Neural progenitor cell (in vitro differentiated cells): ENCODE data around the gene ZNF311. TPM values are rescaled to one million over a fixed set of nuclear protein-coding genes. Genes with fewer than 3 reads are reported as not detected.

Source experiments
- DNase-seq: peaks from one replicate; pipeline ENCODE4 v3.0.0-alpha.2; 2016; ENCODE audit warnings: low spot score
- H2AFZ ChIP-seq: fragments of 200-600 bp; sonication (generic); replicated peaks from 2 replicates; pipeline ENCODE4 v1.6.1; 2016; ENCODE audit warnings: antibody characterized with exemption
- H3F3A ChIP-seq: fragments of 200-600 bp; sonication (generic); 2 replicates; pipeline ENCODE4 v1.6.1; 2016; ENCODE audit warnings: antibody characterized with exemption, low read depth
- H3K27ac ChIP-seq: fragments of 200-600 bp; sonication (generic); 2 replicates; pipeline ENCODE4 v1.5.1; 2016; ENCODE audit warnings: mild to moderate bottlenecking
- H3K27me3 ChIP-seq: fragments of 200-600 bp; sonication (generic); 2 replicates; pipeline ENCODE4 v1.6.1; 2016; ENCODE audit warnings: mild to moderate bottlenecking, moderate library complexity
- H3K36me3 ChIP-seq: fragments of 200-600 bp; sonication (generic); 2 replicates; pipeline ENCODE4 v1.5.1; 2016
- H3K4me1 ChIP-seq: fragments of 200-600 bp; sonication (generic); 2 replicates; pipeline ENCODE4 v1.6.1; 2016; ENCODE audit warnings: mixed run types
- H3K4me2 ChIP-seq: fragments of 200-600 bp; sonication (generic); 2 replicates; pipeline ENCODE4 v1.6.1; 2016
- H3K4me3 ChIP-seq: fragments of 200-600 bp; sonication (generic); 2 replicates; pipeline ENCODE4 v1.5.1; 2016
- H3K79me2 ChIP-seq: fragments of 200-600 bp; sonication (generic); 2 replicates; pipeline ENCODE4 v1.6.1; 2016; ENCODE audit warnings: low read depth
- H3K9ac ChIP-seq: fragments of 200-600 bp; sonication (generic); 2 replicates; pipeline ENCODE4 v1.6.1; 2016
- H3K9me3 ChIP-seq: fragments of 200-600 bp; sonication (generic); 2 replicates; pipeline ENCODE4 v1.5.1; 2016; ENCODE audit warnings: low read depth
- H4K20me1 ChIP-seq: fragments of 200-600 bp; sonication (generic); 2 replicates; pipeline ENCODE4 v1.6.1; 2016; ENCODE audit warnings: low read depth
- H3K27ac Mint-ChIP-seq: 3 replicates; pipeline ENCODE4 v1.8.0; 2021; ENCODE audit warnings: mixed read lengths
- H3K27me3 Mint-ChIP-seq: 2 replicates; pipeline ENCODE4 v1.8.0; 2022; ENCODE audit warnings: low read depth, mild to moderate bottlenecking, inconsistent platforms, moderate library complexity, mixed read lengths; ENCODE audit not compliant: insufficient read depth
- H3K36me3 Mint-ChIP-seq: 3 replicates; pipeline ENCODE4 v1.8.0; 2021; ENCODE audit warnings: mixed read lengths
- H3K4me1 Mint-ChIP-seq: 3 replicates; pipeline ENCODE4 v1.8.0; 2021; ENCODE audit warnings: mixed read lengths
- H3K4me3 Mint-ChIP-seq: 3 replicates; pipeline ENCODE4 v1.8.0; 2021; ENCODE audit warnings: mild to moderate bottlenecking, moderate library complexity, mixed read lengths
- H3K9me3 Mint-ChIP-seq: 3 replicates; pipeline ENCODE4 v1.8.0; 2020; ENCODE audit warnings: mixed read lengths
- EZH2 ChIP-seq: fragments of 200-600 bp; sonication (generic); IDR thresholded peaks from 2 replicates; pipeline ENCODE4 v1.6.1; 2017; ENCODE audit warnings: antibody characterized with exemption, mild to moderate bottlenecking, moderate library complexity
- EZH2phosphoT487 ChIP-seq: fragments of 200-600 bp; sonication (generic); IDR thresholded peaks from 2 replicates; pipeline ENCODE4 v1.6.1; 2017; ENCODE audit warnings: antibody characterized with exemption
- total RNA-seq: library from RNA; depleted of rRNA; stranded (reverse); fragments of >200 nt; gene quantifications from 2 replicates; pipeline ENCODE4 v1.2.3, GENCODE V29; 2015; ENCODE audit warnings: low replicate concordance
- TF ChIP-seq, protein P1 (sequence below): fragments of 200-600 bp; sonication (generic); IDR thresholded peaks from 2 replicates; pipeline ENCODE4 v1.5.1; 2017; ENCODE audit warnings: antibody characterized with exemption, mild to moderate bottlenecking

ZNF311 gene
- total RNA-seq, 1 donor from 2014 or later, result 1.9 TPM

DNA sequence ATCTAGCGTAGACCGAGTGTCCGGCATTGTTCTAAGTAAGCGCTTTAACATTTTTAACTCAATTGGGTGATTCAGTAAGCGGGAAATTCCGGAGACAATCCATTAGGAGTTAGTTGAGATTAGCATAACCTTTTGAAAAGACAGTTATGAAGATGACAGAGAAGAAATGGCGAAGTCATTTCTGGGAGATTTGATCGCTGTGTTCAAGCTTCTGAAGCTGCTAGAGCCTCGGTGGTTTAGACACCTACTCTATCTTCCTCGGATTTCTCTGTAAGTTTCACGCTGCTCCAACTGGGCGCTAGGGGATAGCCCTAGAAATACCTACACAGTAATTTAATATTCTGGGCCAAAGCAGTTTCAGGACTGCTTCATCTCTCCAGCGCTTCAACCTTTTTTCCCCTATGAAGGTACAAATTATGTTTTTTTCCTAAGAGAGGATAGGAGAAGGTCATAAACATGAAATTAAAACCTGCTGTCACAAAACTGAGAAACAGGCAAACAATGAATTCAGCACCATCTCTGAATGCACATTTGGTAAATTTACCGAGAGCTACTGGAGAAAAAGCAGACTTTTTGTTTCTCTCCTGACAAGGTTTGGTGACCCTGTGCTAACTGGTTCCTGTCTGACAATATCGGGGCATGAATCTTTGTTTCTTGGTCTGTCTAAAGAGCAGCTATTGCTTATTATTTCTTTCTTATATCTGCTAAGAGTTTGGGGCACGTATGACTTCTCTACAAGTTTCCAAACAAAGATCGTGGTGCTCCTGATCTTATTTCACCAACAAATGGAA, 22.4 kb downstream of the ZNF311 start:
- Histone ChIP-seq H3K9ac (no peak overlapping the region), H3K79me2 (no peaks in the 10 kb centered on the region), H3K9me3 (no peaks in the 10 kb centered on the region), H3F3A (peaks cover 48% of the 10 kb centered on the region), H3K36me3 (no peaks in the 10 kb centered on the region), H3K4me3 (peak overlapping the region; percentile 97), H3K27ac (no peak overlapping the region), H3K4me1 (peaks cover 13% of the 10 kb centered on the region), H2AFZ (peak overlapping the region; percentile 95), H3K4me2 (peak overlapping the region; percentile 77), H3K27me3 (peaks cover 32% of the 10 kb centered on the region), H4K20me1 (no peaks in the 10 kb centered on the region)
- H3K4me3 Mint-ChIP-seq, result peak overlapping the region; percentile 94
- H3K27me3 Mint-ChIP-seq, result peaks cover 30% of the 10 kb centered on the region
- H3K4me1 Mint-ChIP-seq, result peaks cover 54% of the 10 kb centered on the region
- DNase-seq, result peak; percentile 55
- TF ChIP-seq, protein P1, sequence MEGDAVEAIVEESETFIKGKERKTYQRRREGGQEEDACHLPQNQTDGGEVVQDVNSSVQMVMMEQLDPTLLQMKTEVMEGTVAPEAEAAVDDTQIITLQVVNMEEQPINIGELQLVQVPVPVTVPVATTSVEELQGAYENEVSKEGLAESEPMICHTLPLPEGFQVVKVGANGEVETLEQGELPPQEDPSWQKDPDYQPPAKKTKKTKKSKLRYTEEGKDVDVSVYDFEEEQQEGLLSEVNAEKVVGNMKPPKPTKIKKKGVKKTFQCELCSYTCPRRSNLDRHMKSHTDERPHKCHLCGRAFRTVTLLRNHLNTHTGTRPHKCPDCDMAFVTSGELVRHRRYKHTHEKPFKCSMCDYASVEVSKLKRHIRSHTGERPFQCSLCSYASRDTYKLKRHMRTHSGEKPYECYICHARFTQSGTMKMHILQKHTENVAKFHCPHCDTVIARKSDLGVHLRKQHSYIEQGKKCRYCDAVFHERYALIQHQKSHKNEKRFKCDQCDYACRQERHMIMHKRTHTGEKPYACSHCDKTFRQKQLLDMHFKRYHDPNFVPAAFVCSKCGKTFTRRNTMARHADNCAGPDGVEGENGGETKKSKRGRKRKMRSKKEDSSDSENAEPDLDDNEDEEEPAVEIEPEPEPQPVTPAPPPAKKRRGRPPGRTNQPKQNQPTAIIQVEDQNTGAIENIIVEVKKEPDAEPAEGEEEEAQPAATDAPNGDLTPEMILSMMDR, result peak; percentile 4
- TF ChIP-seq EZH2phosphoT487, result no peak
- no peak for TF ChIP-seq EZH2
- peaks cover 9% of the 10 kb centered on the region for H3K9me3 Mint-ChIP-seq
- peak overlapping the region; percentile 94 for H3K27ac Mint-ChIP-seq
- peaks cover 8% of the 10 kb centered on the region for H3K36me3 Mint-ChIP-seq

DNA sequence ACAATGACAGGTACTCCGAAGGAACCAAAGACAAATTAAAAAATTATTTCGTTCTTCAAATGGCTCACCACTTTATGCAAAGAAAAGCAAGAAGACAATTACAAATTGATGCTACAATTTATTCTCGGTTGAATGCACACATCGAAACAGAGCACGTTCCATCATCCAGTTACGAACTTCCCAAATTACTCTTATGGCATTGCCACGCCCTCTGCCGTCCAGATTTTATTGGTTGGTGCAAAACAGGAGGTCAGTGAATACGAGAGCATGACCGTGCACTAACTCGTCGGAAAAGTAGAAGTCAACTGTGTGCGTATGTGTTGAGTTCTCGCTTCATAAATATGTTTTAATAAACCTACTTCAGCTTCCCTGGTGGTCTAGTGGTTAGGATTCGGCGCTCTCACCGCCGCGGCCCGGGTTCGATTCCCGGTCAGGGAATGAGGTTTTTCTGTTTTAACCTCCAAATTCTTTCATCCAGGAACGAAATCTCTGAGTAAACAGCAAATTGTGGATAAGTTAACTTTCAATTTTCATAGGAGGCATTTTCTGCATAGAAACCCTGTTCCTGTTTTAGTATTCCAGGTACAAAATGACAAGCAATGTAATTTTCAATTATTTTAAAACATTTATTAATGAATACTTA, 23.2 kb downstream of the ZNF311 start:
- no peak overlapping the region for H3K27ac ChIP-seq
- Mint-ChIP-seq H3K27me3 (peaks cover 30% of the 10 kb centered on the region), H3K4me1 (peaks cover 54% of the 10 kb centered on the region), H3K36me3 (peaks cover 8% of the 10 kb centered on the region), H3K27ac (peak overlapping the region; percentile 99), H3K4me3 (peak overlapping the region; percentile 94), H3K9me3 (peaks cover 9% of the 10 kb centered on the region)
- H3K79me2 ChIP-seq, result no peaks in the 10 kb centered on the region
- H3K9ac ChIP-seq, result no peak overlapping the region
- peaks cover 35% of the 10 kb centered on the region for H3K27me3 ChIP-seq
- H3K36me3 ChIP-seq, result no peaks in the 10 kb centered on the region
- peaks cover 13% of the 10 kb centered on the region for H3K4me1 ChIP-seq
- H3F3A ChIP-seq, result peaks cover 42% of the 10 kb centered on the region
- no peaks in the 10 kb centered on the region for H4K20me1 ChIP-seq
- peak overlapping the region; percentile 97 for H3K4me3 ChIP-seq
- DNase-seq, result peak; percentile 78
- no peak for TF ChIP-seq EZH2
- TF ChIP-seq, protein P1, result peak; percentile 7
- peak overlapping the region; percentile 95 for H2AFZ ChIP-seq
- H3K9me3 ChIP-seq, result no peaks in the 10 kb centered on the region
- peak overlapping the region; percentile 77 for H3K4me2 ChIP-seq

DNA sequence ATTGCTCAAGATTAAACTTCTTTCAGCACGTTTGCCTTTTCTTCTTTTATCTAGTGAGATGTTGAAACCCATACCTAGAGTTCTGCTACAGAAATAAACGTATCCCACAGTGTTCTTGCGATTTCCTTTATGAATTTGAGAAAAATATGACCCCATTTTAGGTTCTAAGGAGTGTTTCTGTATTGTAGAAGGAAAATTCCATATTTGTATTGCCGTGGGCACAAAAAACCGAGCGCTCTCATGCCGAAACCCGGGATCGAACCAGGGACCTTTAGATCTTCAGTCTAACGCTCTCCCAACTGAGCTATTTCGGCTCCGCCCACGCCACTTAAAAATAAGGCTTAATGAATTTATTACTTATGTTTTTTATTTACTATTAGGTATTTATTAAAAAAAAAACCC, 23.7 kb downstream of the ZNF311 start:
- peaks cover 40% of the 10 kb centered on the region for H3K27me3 ChIP-seq
- Mint-ChIP-seq H3K27ac (peak overlapping the region; percentile 92), H3K27me3 (peaks cover 30% of the 10 kb centered on the region), H3K9me3 (peaks cover 5% of the 10 kb centered on the region), H3K4me1 (peaks cover 50% of the 10 kb centered on the region), H3K4me3 (peak overlapping the region; percentile 94), H3K36me3 (peaks cover 5% of the 10 kb centered on the region)
- peak overlapping the region; percentile 77 for H3K4me2 ChIP-seq
- H2AFZ ChIP-seq, result peak overlapping the region; percentile 71
- no peaks in the 10 kb centered on the region for H3K9me3 ChIP-seq
- H3K79me2 ChIP-seq, result no peaks in the 10 kb centered on the region
- no peaks in the 10 kb centered on the region for H4K20me1 ChIP-seq
- peaks cover 13% of the 10 kb centered on the region for H3K4me1 ChIP-seq
- peaks cover 40% of the 10 kb centered on the region for H3F3A ChIP-seq
- peak; percentile 75 for DNase-seq
- H3K9ac ChIP-seq, result no peak overlapping the region
- TF ChIP-seq EZH2phosphoT487 (no peak), EZH2 (no peak)
- TF ChIP-seq, protein P1, result no peak
- H3K36me3 ChIP-seq, result no peaks in the 10 kb centered on the region
- peak overlapping the region; percentile 97 for H3K4me3 ChIP-seq
- no peak overlapping the region for H3K27ac ChIP-seq
